HG03097 (cell line): ENCODE results near the gene CASP10.
"Not testable (repeated sequence)": the region's sequence is repeated elsewhere in the genome, so short reads cannot be mapped to it uniquely, and the experiment has no call there.

Experiments used
- ATAC-seq: cut with Tn5 transposase; IDR thresholded peaks from one replicate; pipeline ENCODE4 v1.9.1; 2021; ENCODE audit not compliant: unreplicated experiment, low FRiP score

The CASP10 gene

GRCh38 chr2:201182650-201183364, at the start of gene CASP10:
Gene CASP10 (plus strand): TSS chr2:201183141. CDS start chr2:201185778, 2,637 bp downstream.
- peak; percentile 67 for ATAC-seq

GRCh38 chr2:201135386-201135785, 47.6 kb upstream of the CASP10 start:
- ATAC-seq: no peak

- ATAC-seq: no peak
Observed at GRCh38 chr2:201136889-201137321, 46.0 kb upstream of the CASP10 start.

GRCh38 chr2:201137505-201138400, 45.2 kb upstream of the CASP10 start:
- no peak for ATAC-seq

- ATAC-seq: no peak
Observed at GRCh38 chr2:201138401-201138970, 44.5 kb upstream of the CASP10 start.

GRCh38 chr2:201138986-201139781, 43.8 kb upstream of the CASP10 start:
- ATAC-seq: not testable (repeated sequence)

- no peak for ATAC-seq
Observed at GRCh38 chr2:201139836-201140604, 42.9 kb upstream of the CASP10 start.

- no peak for ATAC-seq
Observed at GRCh38 chr2:201144101-201145051, 38.6 kb upstream of the CASP10 start.

GRCh38 chr2:201148434-201148990, 34.4 kb upstream of the CASP10 start:
- no peak for ATAC-seq

- ATAC-seq: no peak
Observed at GRCh38 chr2:201149064-201149820, 33.7 kb upstream of the CASP10 start.

- not testable (repeated sequence) for ATAC-seq
Observed at GRCh38 chr2:201149821-201150165, 33.1 kb upstream of the CASP10 start.

- no peak for ATAC-seq
Observed at GRCh38 chr2:201150454-201151020, 32.4 kb upstream of the CASP10 start.

- peak; percentile 57 for ATAC-seq
Observed at GRCh38 chr2:201151127-201151981, 31.6 kb upstream of the CASP10 start.

GRCh38 chr2:201152517-201152916, 30.4 kb upstream of the CASP10 start:
- ATAC-seq: no peak

GRCh38 chr2:201152999-201153815, 29.7 kb upstream of the CASP10 start:
- no peak for ATAC-seq
